Esophagus (tissue), 2 donors: ENCODE data around the gene KRT26. TPM values are rescaled to one million over a fixed set of nuclear protein-coding genes. Genes with fewer than 3 reads are reported as not detected.

Source experiments
- H3K27ac ChIP-seq, 2 donors: one replicate each; pipeline ENCODE4 v1.5.1; 2013; ENCODE audit warnings: low read depth in 2 of 2, mild to moderate bottlenecking in 2 of 2, inconsistent platforms in 1 of 2, low read length in 1 of 2, moderate library complexity in 1 of 2
- H3K27me3 ChIP-seq, 2 donors: one replicate each; pipeline ENCODE4 v1.6.1; 2013; ENCODE audit warnings: low read length in 2 of 2, control low read depth in 1 of 2, mild to moderate bottlenecking in 1 of 2; ENCODE audit not compliant: insufficient read depth in 2 of 2, control insufficient read depth in 1 of 2
- H3K36me3 ChIP-seq, 2 donors: one replicate each; pipeline ENCODE4 v1.6.1; 2013; ENCODE audit warnings: low read length in 1 of 2; ENCODE audit not compliant: control insufficient read depth in 2 of 2, insufficient read depth in 2 of 2
- H3K4me1 ChIP-seq, 2 donors: one replicate each; pipeline ENCODE4 v1.6.1; 2013; ENCODE audit warnings: low read length in 1 of 2; ENCODE audit not compliant: control insufficient read depth in 2 of 2, insufficient read depth in 2 of 2
- H3K4me3 ChIP-seq, 2 donors: one replicate each; pipeline ENCODE4 v1.5.1; 2013; ENCODE audit warnings: low read length in 2 of 2, mild to moderate bottlenecking in 2 of 2, low read depth in 1 of 2, moderate library complexity in 1 of 2
- H3K9me3 ChIP-seq, 2 donors: one replicate each; pipeline ENCODE4 v1.6.1; 2013; ENCODE audit warnings: mild to moderate bottlenecking in 2 of 2, low read depth in 1 of 2, low read length in 1 of 2, moderate library complexity in 1 of 2; ENCODE audit not compliant: control insufficient read depth in 2 of 2, insufficient read depth in 1 of 2
- WGBS, 2 donors: extraction: QIAGEN DNeasy Blood & Tissue Kit; methylation state at CpG; one replicate each; pipeline ENCODE4 v1.1.7; 2013; 5-methylcytosine and 5-hydroxymethylcytosine counted together
- polyA plus RNA-seq, 2 donors: library from polyadenylated mRNA; stranded (reverse); fragments of 200-250 nt; gene quantifications; one replicate each; pipeline ENCODE4 v1.2.3, GENCODE V29; 2013
- donor health status: healthy with polysubstance abuse.
- donor health status: Bipolar disorder and iron deficiency.

Gene KRT26
- polyA plus RNA-seq, 2 donors, result not detected

DNA sequence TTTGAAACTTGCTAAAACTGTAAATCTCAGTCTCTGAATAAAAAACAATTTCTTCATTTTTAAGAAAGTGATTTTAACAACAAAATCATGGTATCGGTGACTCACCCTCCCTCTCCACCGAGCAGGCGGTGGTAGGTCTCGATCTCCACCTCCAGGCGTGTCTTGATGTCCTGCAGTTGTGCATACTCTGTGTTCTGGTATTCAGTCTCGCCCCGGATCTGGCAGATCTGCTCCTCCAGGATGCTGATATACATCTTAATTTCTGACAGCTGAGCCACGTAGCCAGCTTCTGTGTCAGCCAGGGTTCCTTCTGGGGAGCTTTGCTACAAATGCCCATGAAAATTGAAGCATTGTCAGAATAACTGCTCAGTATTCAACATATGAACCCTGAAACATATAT is 53.1 kb downstream of the KRT26 start:
- no peaks in the 10 kb centered on the region for H3K4me1 ChIP-seq

DNA sequence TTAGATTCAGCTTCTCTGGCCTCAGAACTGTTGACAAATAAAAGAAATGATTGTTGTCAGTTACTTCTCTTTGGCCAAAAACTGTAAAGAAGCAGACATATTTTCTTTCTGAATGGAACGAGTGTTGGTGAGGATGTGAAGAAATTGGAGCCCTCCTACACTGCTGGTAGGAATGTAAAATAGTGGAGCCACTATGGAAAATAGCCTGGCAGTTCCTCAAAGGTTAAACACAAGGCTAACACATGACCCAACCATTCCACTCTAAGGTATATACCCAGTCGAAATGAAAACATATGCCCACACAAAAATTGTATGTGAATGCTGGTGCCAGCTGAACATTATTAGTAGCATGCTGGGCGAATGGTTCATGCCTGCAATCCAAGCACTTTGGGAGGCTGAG is 54.2 kb downstream of the KRT26 start:
- Histone ChIP-seq H3K9me3 (no peaks in the 10 kb centered on the region), H3K4me3 (no peak overlapping the region), H3K4me1 (no peaks in the 10 kb centered on the region), H3K36me3 (no peaks in the 10 kb centered on the region), H3K27ac (no peak overlapping the region), H3K27me3 (no peaks in the 10 kb centered on the region)
- WGBS, 2 donors, result 73 to 75% methylated on average over 3 of the region's 3 CpGs

More for the DNA sequence above, 53.1 kb downstream of the KRT26 start:
- no peaks in the 10 kb centered on the region for H3K9me3 ChIP-seq
- WGBS, 2 donors, result 43 to 45% methylated on average over 8 of the region's 8 CpGs
- H3K27ac ChIP-seq, result no peak overlapping the region
- no peak overlapping the region for H3K4me3 ChIP-seq
- H3K27me3 ChIP-seq, result no peaks in the 10 kb centered on the region
- H3K36me3 ChIP-seq, result no peaks in the 10 kb centered on the region

Other genes with a start within 250 kb of the KRT26 start
- gene CCR7, start 206.7 kb downstream of the KRT26 start, polyA plus RNA-seq, result under 1 TPM; 0.16 to 0.54 TPM
- gene SMARCE1, start 124.4 kb downstream of the KRT26 start, polyA plus RNA-seq, result 10 to 100 TPM; 57.2 to 57.8 TPM
- under 1 TPM; 0.43 to 0.59 TPM for gene KRT222, start 107.0 kb downstream of the KRT26 start, polyA plus RNA-seq
- gene KRT24, start 68.4 kb downstream of the KRT26 start, polyA plus RNA-seq, result 100 to 1,000 TPM; 116 to 229 TPM
- gene KRT25, start 16.9 kb downstream of the KRT26 start, polyA plus RNA-seq, result not detected
- gene KRT27, start 10.3 kb upstream of the KRT26 start, polyA plus RNA-seq, result under 1 TPM in 1 of 2 donors, not detected in 1; 0.05 TPM
- gene KRT28, start 27.8 kb upstream of the KRT26 start, polyA plus RNA-seq, result not detected
- 10 to 100 TPM; 30.1 to 41.2 TPM for gene KRT10, start 50.4 kb upstream of the KRT26 start, polyA plus RNA-seq
- not detected for gene KRT12, start 95.0 kb upstream of the KRT26 start, polyA plus RNA-seq
- gene KRT20, start 113.0 kb upstream of the KRT26 start, polyA plus RNA-seq, result under 1 TPM; 0.07 to 0.28 TPM
- 10 to 100 TPM in 1 of 2 donors, 1 to 10 TPM in 1; 5.1 to 23.6 TPM for gene KRT23, start 165.4 kb upstream of the KRT26 start, polyA plus RNA-seq
- gene KRT39, start 194.7 kb upstream of the KRT26 start, polyA plus RNA-seq, result not detected
- under 1 TPM; 0.18 to 0.20 TPM for gene KRT40, start 212.1 kb upstream of the KRT26 start, polyA plus RNA-seq
- gene KRTAP3-3, start 222.0 kb upstream of the KRT26 start, polyA plus RNA-seq, result not detected
- gene KRTAP3-2, start 227.7 kb upstream of the KRT26 start, polyA plus RNA-seq, result 10 to 100 TPM in 1 of 2 donors, 1 to 10 TPM in 1; 1.8 to 43.5 TPM
- gene KRTAP3-1, start 236.9 kb upstream of the KRT26 start, polyA plus RNA-seq, result under 1 TPM in 1 of 2 donors, not detected in 1; 0.39 TPM